ENCODE data around the gene SCUBE1. TPM values are rescaled to one million over a fixed set of nuclear protein-coding genes. Genes with fewer than 3 reads are reported as not detected.

The SCUBE1 gene
- total RNA-seq, 4 donors from 2014 or later, result 0.38 to 4.0 (median 2.1) TPM

DNA sequence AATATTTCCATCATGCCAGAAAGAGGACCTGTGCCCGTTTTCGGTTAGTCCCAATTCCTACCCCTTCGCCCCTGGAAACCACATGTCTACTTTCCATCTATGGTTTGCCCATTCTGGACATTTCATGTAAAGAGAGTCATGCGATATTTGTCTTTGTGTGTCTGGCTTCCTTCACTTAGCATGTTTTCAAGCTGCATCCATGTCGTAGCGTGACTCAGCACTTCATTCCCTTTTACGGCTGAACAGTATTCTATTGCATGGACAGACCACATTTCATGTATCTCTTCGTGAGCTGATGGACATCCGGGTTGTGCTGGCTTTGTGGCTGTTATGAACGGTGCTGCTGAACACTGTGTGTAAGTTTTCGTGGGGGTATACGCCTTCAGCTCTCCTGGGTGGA lies 43.4 kb downstream of the SCUBE1 start:
- intact Hi-C loops (cut with DNase I), result no loop called here
- Histone ChIP-seq H3K9me3 (no peaks in the 10 kb centered on the region), H3K4me1 (peaks cover 0 to 55% (median 23%) of the 10 kb centered on the region in 3 donors), H3K27me3 (no peaks in the 10 kb centered on the region), H3K36me3 (no peaks in the 10 kb centered on the region), H3K27ac (peak overlapping the region in 1 of 4 donors; percentile 16), H3K4me3 (no peak overlapping the region)
- TF ChIP-seq POLR2A (IDR thresholded peaks at IDR 0.05), result no peak
- DNase-seq, result no peak
- 82 to 89% methylated on average over 12 of the region's 12 CpGs for WGBS, 2 donors

DNA sequence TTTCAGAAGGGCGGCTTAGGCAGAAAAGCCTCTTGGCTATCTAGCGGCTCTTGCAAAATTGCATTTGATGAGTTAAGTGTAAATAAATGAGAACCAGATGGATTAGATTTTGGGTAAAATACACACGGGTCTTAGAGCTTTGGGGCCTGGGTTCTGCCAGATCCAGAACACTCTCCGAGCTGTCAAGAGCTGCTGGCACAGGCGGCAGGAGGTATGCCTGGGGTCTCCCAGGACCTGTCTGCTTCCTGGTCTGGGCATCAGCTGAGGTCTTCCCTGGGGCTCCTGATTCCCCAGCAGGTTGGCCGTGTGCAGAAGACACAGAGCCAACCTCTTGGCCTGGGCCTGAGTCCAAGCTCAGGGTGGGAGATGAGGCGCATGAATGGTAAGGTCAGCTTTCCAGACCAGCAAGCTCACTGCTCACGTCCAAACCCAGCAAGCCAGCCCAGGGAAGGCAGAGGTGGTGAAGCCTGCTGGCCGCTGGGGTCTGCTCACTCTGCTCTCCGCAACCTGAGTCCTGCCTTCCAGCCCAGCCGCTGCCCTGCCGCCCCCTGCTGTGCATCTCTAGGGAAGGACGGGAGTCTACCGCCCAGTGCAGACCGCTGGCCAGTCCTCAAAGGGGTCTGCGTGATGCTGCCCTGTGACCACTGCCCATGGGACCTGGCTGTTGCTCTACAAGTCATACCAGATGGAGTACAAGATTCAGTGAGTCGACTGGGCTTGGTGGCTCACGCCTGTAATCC lies 44.9 kb downstream of the SCUBE1 start:
- WGBS, 2 donors, result 43 to 69% methylated on average over 2 to 7 of the region's 18 CpGs
- no peak for DNase-seq
- peaks cover 11 to 66% (median 35%) of the 10 kb centered on the region in 3 donors for H3K4me1 ChIP-seq
- H3K27me3 ChIP-seq, result no peaks in the 10 kb centered on the region
- no peak overlapping the region for H3K4me3 ChIP-seq
- intact Hi-C loops (cut with DNase I), result no loop called here
- no peaks in the 10 kb centered on the region for H3K9me3 ChIP-seq
- TF ChIP-seq, protein P1, sequence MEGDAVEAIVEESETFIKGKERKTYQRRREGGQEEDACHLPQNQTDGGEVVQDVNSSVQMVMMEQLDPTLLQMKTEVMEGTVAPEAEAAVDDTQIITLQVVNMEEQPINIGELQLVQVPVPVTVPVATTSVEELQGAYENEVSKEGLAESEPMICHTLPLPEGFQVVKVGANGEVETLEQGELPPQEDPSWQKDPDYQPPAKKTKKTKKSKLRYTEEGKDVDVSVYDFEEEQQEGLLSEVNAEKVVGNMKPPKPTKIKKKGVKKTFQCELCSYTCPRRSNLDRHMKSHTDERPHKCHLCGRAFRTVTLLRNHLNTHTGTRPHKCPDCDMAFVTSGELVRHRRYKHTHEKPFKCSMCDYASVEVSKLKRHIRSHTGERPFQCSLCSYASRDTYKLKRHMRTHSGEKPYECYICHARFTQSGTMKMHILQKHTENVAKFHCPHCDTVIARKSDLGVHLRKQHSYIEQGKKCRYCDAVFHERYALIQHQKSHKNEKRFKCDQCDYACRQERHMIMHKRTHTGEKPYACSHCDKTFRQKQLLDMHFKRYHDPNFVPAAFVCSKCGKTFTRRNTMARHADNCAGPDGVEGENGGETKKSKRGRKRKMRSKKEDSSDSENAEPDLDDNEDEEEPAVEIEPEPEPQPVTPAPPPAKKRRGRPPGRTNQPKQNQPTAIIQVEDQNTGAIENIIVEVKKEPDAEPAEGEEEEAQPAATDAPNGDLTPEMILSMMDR (IDR thresholded peaks at IDR 0.05), result no peak
- no peak for TF ChIP-seq POLR2A (IDR thresholded peaks at IDR 0.05)
- H3K27ac ChIP-seq, result peak overlapping the region; percentile 31 to 87 (median 62)
- no peaks in the 10 kb centered on the region for H3K36me3 ChIP-seq

DNA sequence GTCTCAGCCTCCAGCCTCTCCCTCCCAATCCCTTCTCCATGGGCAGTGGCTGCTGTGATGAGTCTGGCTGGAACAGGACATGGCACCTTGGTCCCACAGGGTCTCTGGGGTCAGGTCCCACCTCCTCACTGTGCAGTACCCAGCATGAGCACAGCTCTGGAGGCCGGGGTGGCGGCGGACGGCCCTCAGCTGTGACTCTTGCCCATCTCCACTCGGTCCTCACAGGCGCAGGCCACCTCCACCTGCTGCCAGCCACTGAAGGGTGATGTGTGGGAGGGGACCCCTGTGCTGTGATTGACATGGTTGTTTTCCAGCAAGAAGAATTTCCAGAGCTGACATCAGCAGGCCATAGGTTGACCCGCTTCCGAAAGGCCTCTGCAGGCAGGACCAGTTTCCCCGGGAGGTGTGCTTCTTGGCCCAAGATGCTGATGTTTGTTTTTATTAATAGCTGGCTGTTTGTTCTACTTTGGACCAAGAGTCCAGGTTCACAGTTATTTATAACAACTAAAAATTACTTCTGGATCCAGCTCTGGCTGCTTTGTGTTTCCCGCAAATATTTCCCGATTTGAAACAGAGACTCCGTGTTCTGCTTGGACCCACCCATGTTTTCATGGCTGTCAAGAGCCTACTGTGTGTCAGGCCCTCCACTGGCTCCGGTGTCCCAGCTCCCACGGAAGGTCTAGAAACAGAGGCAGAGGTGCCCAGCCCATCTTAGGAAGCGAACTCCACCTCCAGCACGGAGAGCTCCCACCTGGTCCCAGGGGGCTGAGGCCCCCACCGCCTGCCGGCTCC lies 45.7 kb downstream of the SCUBE1 start:
- no peak for DNase-seq
- WGBS, 2 donors, result 42 to 72% methylated on average over 9 to 10 of the region's 18 CpGs

DNA sequence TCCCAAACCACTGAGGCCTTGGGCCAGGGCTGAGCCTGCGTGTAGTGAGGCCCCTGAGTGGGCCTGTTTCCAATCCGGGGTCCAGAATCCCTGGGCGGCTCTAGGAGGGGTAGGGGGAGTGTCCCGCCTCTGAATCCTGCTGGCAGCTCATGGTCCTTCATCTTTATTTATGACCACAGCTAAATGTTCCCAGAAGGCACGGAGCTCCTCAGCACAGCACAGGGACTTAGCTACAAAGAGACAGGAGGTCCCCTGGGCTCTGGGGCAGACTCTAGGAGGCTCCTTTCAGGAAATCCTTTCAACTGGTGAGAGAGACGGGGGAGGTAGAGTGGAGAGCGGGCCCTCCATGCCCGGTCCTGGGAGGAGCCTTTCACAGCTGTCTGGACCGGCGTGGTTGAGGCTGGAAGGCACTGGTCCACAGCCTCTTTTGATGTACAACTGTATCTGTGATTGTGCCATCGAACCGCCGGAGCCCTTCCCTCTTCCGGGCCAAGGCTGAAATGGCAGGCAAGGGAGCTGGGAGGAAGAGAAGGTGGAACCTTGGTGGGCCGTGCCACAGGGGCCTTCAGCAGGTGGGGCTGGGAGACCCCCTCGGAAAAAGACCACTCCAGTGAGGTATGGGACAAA lies 46.8 kb downstream of the SCUBE1 start:
- Histone ChIP-seq H3K36me3 (no peaks in the 10 kb centered on the region), H3K27ac (peak overlapping the region; percentile 3 to 87 (median 73)), H3K9me3 (no peaks in the 10 kb centered on the region), H3K4me3 (no peak overlapping the region), H3K27me3 (peaks cover 0 to 7% (median 0%) of the 10 kb centered on the region in 4 donors), H3K4me1 (peaks cover 11 to 76% (median 45%) of the 10 kb centered on the region in 3 donors)
- peak in 1 of 4 donors; percentile 7 for TF ChIP-seq POLR2A (IDR thresholded peaks at IDR 0.05)
- TF ChIP-seq, protein P1 (IDR thresholded peaks at IDR 0.05), result no peak
- WGBS, 2 donors, result 66 to 80% methylated on average over 2 to 9 of the region's 16 CpGs
- no peak for DNase-seq
- intact Hi-C loops (cut with DNase I), result no loop called here

More for the DNA sequence above, 45.7 kb downstream of the SCUBE1 start:
- intact Hi-C loops (cut with DNase I), result no loop called here
- peaks cover 11 to 74% (median 40%) of the 10 kb centered on the region in 3 donors for H3K4me1 ChIP-seq
- TF ChIP-seq POLR2A (IDR thresholded peaks at IDR 0.05), result no peak
- TF ChIP-seq, protein P1 (IDR thresholded peaks at IDR 0.05), result peak in 2 of 6 experiments; percentile 15 to 17
- peak overlapping the region; percentile 31 to 87 (median 73) for H3K27ac ChIP-seq
- no peak overlapping the region for H3K4me3 ChIP-seq
- H3K27me3 ChIP-seq, result no peaks in the 10 kb centered on the region
- no peaks in the 10 kb centered on the region for H3K36me3 ChIP-seq
- no peaks in the 10 kb centered on the region for H3K9me3 ChIP-seq

DNA sequence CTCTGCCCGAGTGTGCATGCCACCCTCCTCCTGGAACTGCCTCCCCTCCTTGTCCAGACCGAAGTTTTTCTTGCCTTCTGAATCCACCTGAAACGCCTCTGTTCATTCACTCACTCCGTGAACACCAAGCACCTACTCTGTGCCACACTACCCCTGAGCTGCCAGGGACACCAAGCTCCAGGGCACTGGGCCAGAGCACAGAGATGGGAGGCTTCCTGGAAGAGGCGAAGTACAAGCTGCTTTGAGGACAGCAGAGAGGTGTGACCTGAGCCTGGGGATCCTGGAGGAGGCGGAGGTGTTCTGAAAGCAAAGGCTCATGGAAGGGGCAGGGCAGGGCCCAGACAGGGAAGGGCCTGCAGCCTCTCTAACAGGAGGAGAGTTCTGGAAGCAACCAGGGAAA lies 47.5 kb downstream of the SCUBE1 start:
- DNase-seq, result no peak
- H3K27ac ChIP-seq, result peak overlapping the region; percentile 19 to 87 (median 68)
- peaks cover 0 to 7% (median 0%) of the 10 kb centered on the region in 4 donors for H3K27me3 ChIP-seq
- peaks cover 11 to 77% (median 49%) of the 10 kb centered on the region in 3 donors for H3K4me1 ChIP-seq
- WGBS, 2 donors, result 67 to 69% methylated on average over 1 to 2 of the region's 6 CpGs
- no peak for TF ChIP-seq POLR2A (IDR thresholded peaks at IDR 0.05)
- TF ChIP-seq, protein P1 (IDR thresholded peaks at IDR 0.05), result no peak
- no peaks in the 10 kb centered on the region for H3K9me3 ChIP-seq
- H3K4me3 ChIP-seq, result no peak overlapping the region
- H3K36me3 ChIP-seq, result no peaks in the 10 kb centered on the region
- intact Hi-C loops (cut with DNase I), result no loop called here

All from esophagus squamous epithelium (tissue), 5 donors.